GM21447 (cell line): ENCODE measurements around the gene SKP1.
"Not testable (repeated sequence)": the region's sequence is repeated elsewhere in the genome, so short reads cannot be mapped to it uniquely, and the experiment has no call there.

Source experiments
- ATAC-seq: cut with Tn5 transposase; IDR thresholded peaks from one replicate; pipeline ENCODE4 v1.9.1; 2021; ENCODE audit not compliant: unreplicated experiment

SKP1 gene

GRCh38 chr5:134176511-134177368 is at the start of gene SKP1:
TSS of gene SKP1 (minus strand) at chr5:134176950. CDS start at chr5:134174022, 2,928 bp downstream.
- ATAC-seq = peak; percentile 78

- peak; percentile 77 for ATAC-seq
These were observed 49.2 kb upstream of the SKP1 start, which contains the start of gene PPP2CA for GRCh38 chr5:134225780-134226440. TSS of gene PPP2CA (minus strand) at chr5:134226073. CDS start at chr5:134225861, 212 bp downstream.

GRCh38 chr5:134224888-134225779 is 48.4 kb upstream of the SKP1 start:
- peak; percentile 21 for ATAC-seq

- no peak for ATAC-seq
These were observed 46.9 kb upstream of the SKP1 start for GRCh38 chr5:134223406-134224248.

GRCh38 chr5:134221690-134222089 is 44.9 kb upstream of the SKP1 start:
- ATAC-seq = not testable (repeated sequence)

GRCh38 chr5:134215757-134216156 is 39.0 kb upstream of the SKP1 start:
- ATAC-seq = no peak

GRCh38 chr5:134211263-134212031 is 34.7 kb upstream of the SKP1 start:
- not testable (repeated sequence) for ATAC-seq

- no peak for ATAC-seq
These were observed 32.9 kb upstream of the SKP1 start for GRCh38 chr5:134209477-134210245.

GRCh38 chr5:134207696-134208095 is 30.9 kb upstream of the SKP1 start:
- ATAC-seq = no peak

GRCh38 chr5:134206627-134207160 is 29.9 kb upstream of the SKP1 start:
- no peak for ATAC-seq

- no peak for ATAC-seq
These were observed 27.8 kb upstream of the SKP1 start for GRCh38 chr5:134204575-134204974.

GRCh38 chr5:134203630-134204029 is 26.9 kb upstream of the SKP1 start:
- no peak for ATAC-seq

GRCh38 chr5:134195666-134196065 is 18.9 kb upstream of the SKP1 start:
- ATAC-seq = no peak

- no peak for ATAC-seq
These were observed 12.3 kb upstream of the SKP1 start for GRCh38 chr5:134189031-134189430.

- no peak for ATAC-seq
These were observed 11.3 kb upstream of the SKP1 start for GRCh38 chr5:134188092-134188491.

- ATAC-seq = peak; percentile 70
These were observed 7.7 kb upstream of the SKP1 start for GRCh38 chr5:134184155-134185135.

- no peak for ATAC-seq
These were observed 6.7 kb upstream of the SKP1 start for GRCh38 chr5:134183481-134183880.
